Parathyroid adenoma (tissue), 2 donors: ENCODE measurements around the gene ATP9B.

Experiments
- H2AFZ ChIP-seq: fragments of 300-600 bp; sonication (generic); one replicate; pipeline ENCODE4 v1.7.0; 2017; ENCODE audit warnings: antibody characterized with exemption, mild to moderate bottlenecking
- H3K27ac ChIP-seq: fragments of 300-600 bp; sonication (generic); one replicate; pipeline ENCODE4 v1.7.0; 2017
- H3K27me3 ChIP-seq: fragments of 300-600 bp; sonication (generic); one replicate; pipeline ENCODE4 v1.7.0; 2017; ENCODE audit warnings: low read length; ENCODE audit not compliant: control insufficient read depth, insufficient read depth
- H3K36me3 ChIP-seq: fragments of 300-600 bp; sonication (generic); one replicate; pipeline ENCODE4 v1.7.0; 2017; ENCODE audit warnings: low read length; ENCODE audit not compliant: control insufficient read depth, insufficient read depth
- H3K4me1 ChIP-seq: fragments of 300-600 bp; sonication (generic); one replicate; pipeline ENCODE4 v1.7.0; 2017; ENCODE audit warnings: control low read depth
- H3K4me2 ChIP-seq: fragments of 300-600 bp; sonication (generic); one replicate; pipeline ENCODE4 v1.7.0; 2017; ENCODE audit warnings: low read length
- H3K4me3 ChIP-seq: fragments of 300-600 bp; sonication (generic); one replicate; pipeline ENCODE4 v1.7.0; 2017; ENCODE audit warnings: low read depth, low read length
- H3K79me2 ChIP-seq: fragments of 300-600 bp; sonication (generic); one replicate; pipeline ENCODE4 v1.7.0; 2017; ENCODE audit warnings: control low read depth
- H3K9ac ChIP-seq: fragments of 300-600 bp; sonication (generic); one replicate; pipeline ENCODE4 v1.7.0; 2017; ENCODE audit warnings: mild to moderate bottlenecking
- H3K9me3 ChIP-seq: fragments of 300-600 bp; sonication (generic); one replicate; pipeline ENCODE4 v1.7.0; 2017; ENCODE audit warnings: low read length; ENCODE audit not compliant: control insufficient read depth
- TF ChIP-seq, protein P1 (sequence below): fragments of 300-600 bp; sonication (generic); IDR thresholded peaks from one replicate; pipeline ENCODE4 v1.7.0; 2017; ENCODE audit warnings: antibody characterized with exemption, mild to moderate bottlenecking
- donor health status: primary hyperparathyroidism.

Gene ATP9B

DNA sequence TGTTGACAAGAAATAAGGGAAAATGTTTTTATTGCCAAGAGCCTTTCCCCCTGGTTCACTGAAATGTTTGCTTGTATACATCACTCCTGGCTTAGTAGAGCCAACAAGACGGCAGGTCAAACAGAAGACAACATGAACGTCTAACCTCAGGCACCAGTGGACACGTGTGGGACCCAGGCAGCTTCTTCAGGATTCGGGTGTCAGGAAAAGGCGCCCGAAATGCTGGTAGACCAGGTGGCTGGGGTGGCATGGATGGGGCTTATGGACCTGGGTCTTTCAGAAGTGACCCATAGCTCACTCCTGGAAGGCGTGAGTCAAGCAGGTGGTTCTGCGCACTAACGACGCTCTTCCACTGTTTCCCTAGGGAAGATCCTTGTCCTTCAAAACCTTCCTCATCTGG, 303.3 kb downstream of the ATP9B start:
- no peaks in the 10 kb centered on the region for H3K79me2 ChIP-seq
- H3K4me1 ChIP-seq = no peaks in the 10 kb centered on the region
- H3K27me3 ChIP-seq = no peaks in the 10 kb centered on the region
- TF ChIP-seq, protein P1, sequence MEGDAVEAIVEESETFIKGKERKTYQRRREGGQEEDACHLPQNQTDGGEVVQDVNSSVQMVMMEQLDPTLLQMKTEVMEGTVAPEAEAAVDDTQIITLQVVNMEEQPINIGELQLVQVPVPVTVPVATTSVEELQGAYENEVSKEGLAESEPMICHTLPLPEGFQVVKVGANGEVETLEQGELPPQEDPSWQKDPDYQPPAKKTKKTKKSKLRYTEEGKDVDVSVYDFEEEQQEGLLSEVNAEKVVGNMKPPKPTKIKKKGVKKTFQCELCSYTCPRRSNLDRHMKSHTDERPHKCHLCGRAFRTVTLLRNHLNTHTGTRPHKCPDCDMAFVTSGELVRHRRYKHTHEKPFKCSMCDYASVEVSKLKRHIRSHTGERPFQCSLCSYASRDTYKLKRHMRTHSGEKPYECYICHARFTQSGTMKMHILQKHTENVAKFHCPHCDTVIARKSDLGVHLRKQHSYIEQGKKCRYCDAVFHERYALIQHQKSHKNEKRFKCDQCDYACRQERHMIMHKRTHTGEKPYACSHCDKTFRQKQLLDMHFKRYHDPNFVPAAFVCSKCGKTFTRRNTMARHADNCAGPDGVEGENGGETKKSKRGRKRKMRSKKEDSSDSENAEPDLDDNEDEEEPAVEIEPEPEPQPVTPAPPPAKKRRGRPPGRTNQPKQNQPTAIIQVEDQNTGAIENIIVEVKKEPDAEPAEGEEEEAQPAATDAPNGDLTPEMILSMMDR = no peak
- no peak overlapping the region for H2AFZ ChIP-seq
- no peak overlapping the region for H3K4me3 ChIP-seq
- no peak overlapping the region for H3K9ac ChIP-seq
- no peak overlapping the region for H3K4me2 ChIP-seq
- no peak overlapping the region for H3K27ac ChIP-seq
- H3K36me3 ChIP-seq = no peaks in the 10 kb centered on the region
- no peaks in the 10 kb centered on the region for H3K9me3 ChIP-seq

DNA sequence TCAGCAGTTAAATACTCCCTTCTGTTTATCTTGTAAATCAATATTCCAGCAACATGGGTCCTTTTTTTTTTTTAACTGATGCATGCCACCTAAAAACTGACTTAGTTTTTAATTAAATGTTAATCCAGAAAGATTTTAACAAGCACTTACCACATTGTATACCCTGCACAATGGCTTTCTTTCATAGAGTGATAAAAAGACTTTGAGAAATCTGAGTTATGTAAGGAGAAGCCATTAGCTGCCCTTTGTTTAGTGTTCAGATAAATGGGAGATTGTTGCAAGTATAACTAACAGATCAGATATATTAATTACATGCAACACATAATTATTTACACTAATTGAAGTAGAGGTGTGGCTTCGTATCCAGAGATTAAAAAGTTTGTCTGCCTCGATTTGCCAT, 303.8 kb downstream of the ATP9B start:
- Histone ChIP-seq H3K9me3 (no peaks in the 10 kb centered on the region), H3K4me1 (no peaks in the 10 kb centered on the region), H3K27me3 (no peaks in the 10 kb centered on the region), H3K27ac (no peak overlapping the region), H3K36me3 (no peaks in the 10 kb centered on the region), H3K79me2 (no peaks in the 10 kb centered on the region), H3K9ac (no peak overlapping the region), H3K4me3 (no peak overlapping the region), H3K4me2 (no peak overlapping the region), H2AFZ (no peak overlapping the region)
- TF ChIP-seq, protein P1 = no peak

DNA sequence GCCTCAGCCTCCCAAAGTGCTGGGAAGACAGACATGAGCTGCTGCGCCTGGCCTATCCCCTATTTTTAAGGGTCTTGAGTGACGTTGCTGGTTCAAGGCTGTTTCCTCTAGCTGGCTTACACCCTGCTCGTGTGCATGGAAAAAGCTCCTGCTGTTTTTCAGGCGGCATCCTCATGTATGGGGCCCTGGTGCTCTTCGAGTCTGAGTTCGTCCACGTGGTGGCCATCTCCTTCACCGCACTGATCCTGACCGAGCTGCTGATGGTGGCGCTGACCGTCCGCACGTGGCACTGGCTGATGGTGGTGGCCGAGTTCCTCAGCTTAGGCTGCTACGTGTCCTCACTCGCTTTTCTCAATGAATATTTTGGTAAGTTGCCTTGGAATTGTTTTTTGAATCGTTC, 304.5 kb downstream of the ATP9B start:
- H3K4me3 ChIP-seq = no peak overlapping the region
- H3K27me3 ChIP-seq = no peaks in the 10 kb centered on the region
- H3K4me2 ChIP-seq = no peak overlapping the region
- TF ChIP-seq, protein P1 = no peak
- no peaks in the 10 kb centered on the region for H3K4me1 ChIP-seq
- no peaks in the 10 kb centered on the region for H3K79me2 ChIP-seq
- H3K27ac ChIP-seq = no peak overlapping the region
- no peak overlapping the region for H2AFZ ChIP-seq
- no peaks in the 10 kb centered on the region for H3K9me3 ChIP-seq
- H3K9ac ChIP-seq = no peak overlapping the region
- no peaks in the 10 kb centered on the region for H3K36me3 ChIP-seq

DNA sequence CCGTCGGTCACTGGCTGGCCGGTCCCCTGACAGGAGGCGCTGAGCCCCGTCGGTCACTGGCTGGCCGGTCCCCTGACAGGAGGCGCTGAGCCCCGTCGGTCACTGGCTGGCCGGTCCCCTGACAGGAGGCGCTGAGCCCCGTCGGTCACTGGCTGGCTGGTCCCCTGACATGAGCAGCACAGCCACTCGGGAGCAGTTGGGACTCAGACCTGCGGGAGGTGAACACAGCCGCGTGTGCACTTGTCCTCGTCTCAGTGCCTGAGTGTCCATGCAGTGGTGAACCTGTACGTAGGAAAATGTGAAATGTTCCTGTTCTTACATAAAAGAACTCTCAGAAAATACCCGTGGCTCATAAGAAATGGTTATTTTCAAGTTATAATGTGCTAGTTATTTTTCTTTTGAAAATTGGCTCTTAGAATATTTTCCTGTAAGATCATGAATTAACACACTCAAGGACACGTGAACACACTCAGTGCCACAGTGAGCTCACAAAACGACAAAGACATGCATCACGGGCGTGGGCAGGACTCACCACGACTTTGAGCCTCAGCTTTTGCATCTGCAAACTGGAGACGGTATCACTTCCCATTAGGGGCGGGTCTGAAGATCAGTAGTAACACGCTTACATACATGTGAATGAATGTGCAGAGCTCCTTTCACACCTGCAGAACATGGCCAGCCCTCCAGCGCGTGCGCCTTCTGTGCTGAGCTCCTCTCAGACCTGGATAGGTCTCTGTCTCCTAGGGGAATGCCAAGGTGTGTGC, 305.4 kb downstream of the ATP9B start:
- Histone ChIP-seq H3K27ac (no peak overlapping the region), H3K27me3 (no peaks in the 10 kb centered on the region), H3K9me3 (no peaks in the 10 kb centered on the region), H3K4me2 (no peak overlapping the region), H3K79me2 (no peaks in the 10 kb centered on the region), H3K36me3 (no peaks in the 10 kb centered on the region), H3K4me3 (no peak overlapping the region), H3K4me1 (no peaks in the 10 kb centered on the region), H2AFZ (no peak overlapping the region), H3K9ac (no peak overlapping the region)
- TF ChIP-seq, protein P1 = no peak
